Adrenal gland (tissue), 5 donors: ENCODE results near the gene SLC6A11.

Experiments
- CTCF ChIP-seq, 6 experiments: fragments of 450-650 bp in 4 of 6; fragments of 200-600 bp in 2 of 6; sonication (generic) in 1 of 6; IDR thresholded peaks; 1 replicate in 5 of 6; 2 replicates in 1 of 6; pipeline versions ENCODE4 v1.5.1 to v1.8.0; 2016 to 2021; ENCODE audit warnings: antibody characterized with exemption in 6 of 6, mild to moderate bottlenecking in 2 of 6, moderate library complexity in 1 of 6
- POLR2A ChIP-seq, 2 donors: fragments of 450-650 bp; IDR thresholded peaks; one replicate each; pipeline ENCODE4 v1.6.1; 2017; ENCODE audit warnings: antibody characterized with exemption in 2 of 2, mild to moderate bottlenecking in 2 of 2, moderate library complexity in 1 of 2
- donor health status: DM: no; HTN: no; CAD: no.

GRCh38 chr3:10813425-10813824 lies 2.6 kb upstream of the SLC6A11 start:
- TF ChIP-seq CTCF (IDR thresholded peaks at IDR 0.05) (no peak), POLR2A (IDR thresholded peaks at IDR 0.05) (no peak)
